ENCODE measurements around the gene RCOR1. TPM values are rescaled to one million over a fixed set of nuclear protein-coding genes. Genes with fewer than 3 reads are reported as not detected.
A peak's percentile ranks its signal among the peaks of the same experiment; 100 is the strongest.

RCOR1 gene
- total and polyA plus RNA-seq, 4 donors, result 3.1 to 24.1 (median 9.7) TPM

DNA sequence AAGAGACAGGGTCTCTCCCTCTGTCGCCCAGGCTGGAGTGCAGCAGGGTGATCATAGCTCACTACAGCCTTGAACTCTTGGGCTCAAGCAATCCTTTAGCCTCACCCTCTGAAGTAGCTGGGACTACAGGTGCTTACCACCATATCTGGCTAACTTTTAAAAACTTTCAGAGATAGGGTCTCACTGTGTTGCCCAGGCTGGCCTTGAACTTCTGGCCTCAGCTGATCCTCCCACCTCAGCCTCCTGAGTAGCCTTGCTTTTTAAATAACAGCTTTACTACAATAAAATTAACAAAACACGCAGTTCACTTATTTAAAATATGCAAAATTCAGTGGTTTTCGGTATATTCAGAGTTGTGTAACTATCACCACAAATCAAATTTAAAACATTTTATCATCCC, 79.0 kb downstream of the RCOR1 start:
- Histone ChIP-seq H3K9me3 (ENCODE audit: control insufficient read depth, low read length) (no peaks in the 10 kb centered on the region), H3K4me1 (ENCODE audit: control insufficient read depth in 1 of 2, insufficient read depth in 2 of 2, low read length in 2 of 2) (peaks cover 2 to 3% of the 10 kb centered on the region in 2 donors), H3K27me3 (ENCODE audit: control insufficient read depth in 1 of 2, insufficient read depth in 2 of 2, low read length in 1 of 2) (no peaks in the 10 kb centered on the region), H3K27ac (ENCODE audit: low read depth in 1 of 2, low read length in 2 of 2) (no peak overlapping the region), H3K4me3 (ENCODE audit: low read length in 2 of 2) (no peak overlapping the region), H3K36me3 (ENCODE audit: control insufficient read depth in 1 of 2, insufficient read depth in 2 of 2, low read length in 1 of 2) (no peaks in the 10 kb centered on the region)
- WGBS, 2 donors, result 97% methylated on average over 3 of the region's 3 CpGs
- ATAC-seq (ENCODE audit: low FRiP score), result no peak
- intact Hi-C loops (cut with DNase I), result no loop called here
- no peak for DNase-seq

DNA sequence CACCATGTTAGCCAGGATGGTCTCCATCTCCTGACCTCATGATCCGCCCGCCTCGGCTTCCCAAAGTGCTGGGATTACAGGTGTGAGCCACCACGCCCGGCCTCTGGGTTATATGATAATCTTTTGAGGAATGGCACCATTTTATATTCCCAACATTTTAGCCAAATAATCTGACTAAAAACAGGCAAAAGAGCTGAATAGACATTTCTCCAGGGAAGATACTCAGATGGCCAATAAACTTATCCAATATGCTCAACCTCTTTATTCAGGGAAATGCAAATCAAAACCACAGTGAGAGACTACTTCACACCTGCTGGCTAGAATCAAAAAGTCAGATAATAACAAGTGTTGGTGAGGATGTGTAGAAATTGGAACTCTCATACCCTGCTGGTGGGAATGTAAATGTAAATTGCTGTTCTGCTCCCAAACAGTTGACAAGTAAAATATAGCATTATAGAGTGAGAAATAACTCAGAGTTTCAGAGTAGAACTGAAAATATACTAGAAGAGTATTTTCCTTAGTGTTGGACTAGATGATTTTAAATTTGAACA, 80.0 kb downstream of the RCOR1 start:
- no peaks in the 10 kb centered on the region for H3K27me3 ChIP-seq (ENCODE audit: control insufficient read depth in 1 of 2, insufficient read depth in 2 of 2, low read length in 1 of 2)
- intact Hi-C loops (cut with DNase I), result no loop called here
- ATAC-seq (ENCODE audit: low FRiP score) (no peak), DNase-seq (no peak)
- no peaks in the 10 kb centered on the region for H3K36me3 ChIP-seq (ENCODE audit: control insufficient read depth in 1 of 2, insufficient read depth in 2 of 2, low read length in 1 of 2)
- H3K27ac ChIP-seq (ENCODE audit: low read depth in 1 of 2, low read length in 2 of 2), result no peak overlapping the region
- no peaks in the 10 kb centered on the region for H3K9me3 ChIP-seq (ENCODE audit: control insufficient read depth, low read length)
- peaks cover 0 to 1% of the 10 kb centered on the region in 2 donors for H3K4me1 ChIP-seq (ENCODE audit: control insufficient read depth in 1 of 2, insufficient read depth in 2 of 2, low read length in 2 of 2)
- H3K4me3 ChIP-seq (ENCODE audit: low read length in 2 of 2), result no peak overlapping the region
- WGBS, 2 donors, result 98 to 100% methylated on average over 5 of the region's 5 CpGs

DNA sequence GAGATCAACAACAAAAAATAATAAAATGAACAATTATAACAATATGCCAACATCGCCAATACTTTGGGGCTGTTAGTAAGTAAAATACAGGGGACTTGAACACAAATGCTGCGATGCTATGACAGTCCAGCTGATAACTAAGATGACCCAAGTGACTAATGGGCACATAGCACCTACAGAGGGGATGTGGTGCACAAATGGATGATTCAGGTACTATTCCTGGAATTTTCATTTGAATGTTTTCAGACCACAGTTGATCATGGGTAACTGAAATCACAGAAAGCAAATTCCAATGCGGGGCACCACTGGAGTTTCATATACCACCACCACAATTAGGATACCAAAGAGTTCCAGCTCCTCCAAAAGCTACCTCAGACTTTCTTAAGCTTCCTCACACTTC, 82.9 kb downstream of the RCOR1 start:
- WGBS, 2 donors, result 95 to 98% methylated on average over 3 of the region's 3 CpGs
- Histone ChIP-seq H3K9me3 (ENCODE audit: control insufficient read depth, low read length) (no peaks in the 10 kb centered on the region), H3K27me3 (ENCODE audit: control insufficient read depth in 1 of 2, insufficient read depth in 2 of 2, low read length in 1 of 2) (no peaks in the 10 kb centered on the region), H3K36me3 (ENCODE audit: control insufficient read depth in 1 of 2, insufficient read depth in 2 of 2, low read length in 1 of 2) (no peaks in the 10 kb centered on the region), H3K4me1 (ENCODE audit: control insufficient read depth in 1 of 2, insufficient read depth in 2 of 2, low read length in 2 of 2) (no peaks in the 10 kb centered on the region), H3K27ac (ENCODE audit: low read depth in 1 of 2, low read length in 2 of 2) (no peak overlapping the region), H3K4me3 (ENCODE audit: low read length in 2 of 2) (no peak overlapping the region)
- ATAC-seq (ENCODE audit: low FRiP score) (no peak), DNase-seq (no peak)
- intact Hi-C loops (cut with DNase I), result no loop called here

GRCh38 chr14:102678394-102678793, 85.9 kb downstream of the RCOR1 start:
- no peak overlapping the region for H3K4me3 ChIP-seq (ENCODE audit: low read length in 2 of 2)
- no peaks in the 10 kb centered on the region for H3K27me3 ChIP-seq (ENCODE audit: control insufficient read depth in 1 of 2, insufficient read depth in 2 of 2, low read length in 1 of 2)
- WGBS, 2 donors, result 94 to 96% methylated on average over 2 of the region's 2 CpGs
- ATAC-seq (ENCODE audit: low FRiP score) (no peak), DNase-seq (no peak)
- H3K9me3 ChIP-seq (ENCODE audit: control insufficient read depth, low read length), result no peaks in the 10 kb centered on the region
- H3K36me3 ChIP-seq (ENCODE audit: control insufficient read depth in 1 of 2, insufficient read depth in 2 of 2, low read length in 1 of 2), result no peaks in the 10 kb centered on the region
- no peaks in the 10 kb centered on the region for H3K4me1 ChIP-seq (ENCODE audit: control insufficient read depth in 1 of 2, insufficient read depth in 2 of 2, low read length in 2 of 2)
- intact Hi-C loops (cut with DNase I), result no loop called here
- H3K27ac ChIP-seq (ENCODE audit: low read depth in 1 of 2, low read length in 2 of 2), result no peak overlapping the region

DNA sequence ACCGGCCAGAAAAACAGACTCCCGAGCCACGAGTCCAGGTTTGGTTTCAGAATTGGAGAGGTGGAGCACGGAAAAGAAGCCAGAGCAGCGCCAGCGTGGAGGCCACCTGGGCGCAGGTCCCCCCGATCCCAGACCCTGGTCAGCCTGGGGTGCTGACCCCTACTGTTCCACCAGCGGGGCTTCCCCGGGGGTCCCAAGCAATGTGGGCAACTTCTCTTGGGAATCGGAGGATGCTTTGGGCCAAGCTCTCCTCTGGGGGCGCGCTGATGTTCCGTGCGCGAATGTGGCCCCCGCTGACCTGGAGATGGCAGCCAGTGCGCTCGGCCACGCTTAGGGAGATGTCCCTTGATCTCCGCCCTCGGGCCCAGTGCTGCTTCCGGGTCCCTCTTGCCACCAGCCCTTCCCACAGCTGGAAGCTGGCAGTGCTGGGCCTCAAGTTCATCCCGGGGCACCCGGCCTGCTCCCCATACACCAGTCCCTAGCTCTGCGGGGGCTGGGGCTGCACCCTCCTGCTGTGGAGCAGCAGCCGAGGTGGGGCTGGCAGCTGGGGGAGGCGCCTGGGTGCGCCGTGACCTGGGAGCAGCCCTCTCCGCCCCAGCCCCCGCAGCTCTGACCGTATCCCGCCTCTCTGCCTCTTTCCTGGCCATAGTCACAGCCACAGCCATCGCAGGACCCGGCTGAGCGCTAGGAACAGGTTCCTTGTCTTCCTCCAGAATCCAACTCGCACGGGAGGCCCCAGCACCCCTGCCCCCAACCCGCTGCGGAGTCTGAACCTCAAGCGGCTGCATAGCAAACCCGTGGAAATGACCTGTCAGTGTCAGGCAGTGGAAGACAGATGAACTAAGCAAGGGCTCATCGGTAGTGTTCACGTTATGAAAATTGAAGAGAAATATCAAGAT, 91.2 kb downstream of the RCOR1 start:
- Histone ChIP-seq H3K27ac (ENCODE audit: low read depth in 1 of 2, low read length in 2 of 2) (no peak overlapping the region), H3K4me3 (ENCODE audit: low read length in 2 of 2) (no peak overlapping the region), H3K36me3 (ENCODE audit: control insufficient read depth in 1 of 2, insufficient read depth in 2 of 2, low read length in 1 of 2) (no peaks in the 10 kb centered on the region), H3K9me3 (ENCODE audit: control insufficient read depth, low read length) (no peaks in the 10 kb centered on the region), H3K4me1 (ENCODE audit: control insufficient read depth in 1 of 2, insufficient read depth in 2 of 2, low read length in 2 of 2) (no peaks in the 10 kb centered on the region), H3K27me3 (ENCODE audit: control insufficient read depth in 1 of 2, insufficient read depth in 2 of 2, low read length in 1 of 2) (no peaks in the 10 kb centered on the region)
- no peak for DNase-seq
- ATAC-seq (ENCODE audit: low FRiP score), result peak; percentile 50
- intact Hi-C loops (cut with DNase I), result no loop called here
- 83 to 84% methylated on average over 39 to 45 of the region's 45 CpGs for WGBS, 2 donors

DNA sequence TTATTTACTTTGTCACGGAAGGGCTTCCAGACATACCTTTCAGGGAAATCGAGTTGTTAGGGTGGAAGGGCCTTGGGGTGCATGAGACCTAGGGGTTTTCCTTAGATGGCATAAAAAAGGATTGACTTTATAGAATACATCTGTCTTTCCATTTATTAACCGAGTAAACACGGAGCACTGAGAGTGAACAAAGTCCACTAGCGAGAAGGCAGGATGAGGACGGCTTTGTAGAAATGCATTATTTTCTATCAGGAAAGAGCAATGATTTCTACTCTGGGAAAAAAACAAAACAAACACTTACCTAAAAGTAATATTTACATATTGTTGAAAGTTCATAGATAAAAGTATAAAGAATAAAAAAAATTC, 91.8 kb downstream of the RCOR1 start:
- ATAC-seq (ENCODE audit: low FRiP score) (no peak), DNase-seq (no peak)
- Histone ChIP-seq H3K36me3 (ENCODE audit: control insufficient read depth in 1 of 2, insufficient read depth in 2 of 2, low read length in 1 of 2) (no peaks in the 10 kb centered on the region), H3K27me3 (ENCODE audit: control insufficient read depth in 1 of 2, insufficient read depth in 2 of 2, low read length in 1 of 2) (no peaks in the 10 kb centered on the region), H3K4me3 (ENCODE audit: low read length in 2 of 2) (no peak overlapping the region), H3K9me3 (ENCODE audit: control insufficient read depth, low read length) (no peaks in the 10 kb centered on the region), H3K4me1 (ENCODE audit: control insufficient read depth in 1 of 2, insufficient read depth in 2 of 2, low read length in 2 of 2) (no peaks in the 10 kb centered on the region), H3K27ac (ENCODE audit: low read depth in 1 of 2, low read length in 2 of 2) (no peak overlapping the region)
- intact Hi-C loops (cut with DNase I), result no loop called here
- 88 to 91% methylated on average over 6 of the region's 6 CpGs for WGBS, 2 donors

DNA sequence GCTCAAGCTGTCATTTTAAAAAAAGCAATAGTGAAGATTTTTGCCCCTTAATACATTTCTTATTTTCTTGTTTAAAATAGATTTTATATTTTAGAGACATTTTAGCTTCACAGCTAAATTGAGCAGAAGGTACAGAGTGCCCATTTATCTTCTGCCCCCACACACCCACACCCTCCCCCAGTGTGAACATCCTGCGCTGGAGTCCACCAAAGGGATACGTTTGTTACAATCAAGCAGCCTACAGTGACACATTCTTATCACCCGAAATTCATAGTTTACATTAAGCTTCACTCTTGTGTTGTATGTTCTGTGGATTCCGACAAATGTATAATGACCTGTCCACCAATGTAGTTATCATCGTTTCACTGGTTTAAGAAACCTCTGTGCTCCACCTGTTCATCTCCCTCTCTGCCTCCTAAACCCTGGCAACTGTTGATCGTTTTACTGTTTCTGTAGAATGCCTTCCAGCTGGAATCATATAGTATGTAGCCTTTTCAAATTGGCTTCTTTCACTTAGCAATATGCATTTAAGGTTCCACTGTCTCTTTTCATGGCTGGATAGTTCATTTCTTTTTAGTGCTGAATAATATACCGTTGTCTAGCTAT, 93.8 kb downstream of the RCOR1 start:
- DNase-seq (no peak), ATAC-seq (ENCODE audit: low FRiP score) (no peak)
- H3K4me1 ChIP-seq (ENCODE audit: control insufficient read depth in 1 of 2, insufficient read depth in 2 of 2, low read length in 2 of 2), result no peaks in the 10 kb centered on the region
- no peaks in the 10 kb centered on the region for H3K27me3 ChIP-seq (ENCODE audit: control insufficient read depth in 1 of 2, insufficient read depth in 2 of 2, low read length in 1 of 2)
- no peak overlapping the region for H3K4me3 ChIP-seq (ENCODE audit: low read length in 2 of 2)
- intact Hi-C loops (cut with DNase I), result no loop called here
- no peak overlapping the region for H3K27ac ChIP-seq (ENCODE audit: low read depth in 1 of 2, low read length in 2 of 2)
- H3K9me3 ChIP-seq (ENCODE audit: control insufficient read depth, low read length), result no peaks in the 10 kb centered on the region
- WGBS, 2 donors, result 80 to 82% methylated on average over 7 of the region's 7 CpGs
- no peaks in the 10 kb centered on the region for H3K36me3 ChIP-seq (ENCODE audit: control insufficient read depth in 1 of 2, insufficient read depth in 2 of 2, low read length in 1 of 2)

GRCh38 chr14:102688290-102688689, 95.8 kb downstream of the RCOR1 start:
- intact Hi-C loops (cut with DNase I), result no loop called here
- no peak overlapping the region for H3K4me3 ChIP-seq (ENCODE audit: low read length in 2 of 2)
- DNase-seq (no peak), ATAC-seq (ENCODE audit: low FRiP score) (no peak)
- no peaks in the 10 kb centered on the region for H3K4me1 ChIP-seq (ENCODE audit: control insufficient read depth in 1 of 2, insufficient read depth in 2 of 2, low read length in 2 of 2)
- no peak overlapping the region for H3K27ac ChIP-seq (ENCODE audit: low read depth in 1 of 2, low read length in 2 of 2)
- WGBS, 2 donors, result 88 to 90% methylated on average over 3 of the region's 3 CpGs
- H3K9me3 ChIP-seq (ENCODE audit: control insufficient read depth, low read length), result no peaks in the 10 kb centered on the region
- H3K36me3 ChIP-seq (ENCODE audit: control insufficient read depth in 1 of 2, insufficient read depth in 2 of 2, low read length in 1 of 2), result no peaks in the 10 kb centered on the region
- no peaks in the 10 kb centered on the region for H3K27me3 ChIP-seq (ENCODE audit: control insufficient read depth in 1 of 2, insufficient read depth in 2 of 2, low read length in 1 of 2)
